GM12878 (cell line): ENCODE data around the gene ZNF334. TPM values are rescaled to one million over a fixed set of nuclear protein-coding genes. Genes with fewer than 3 reads are reported as not detected.

Experiments
- ATAC-seq: fragments of 200-7000 bp; cut with Tn5 transposase; 3 replicates; pipeline ENCODE4 v1.9.1; 2020; ENCODE audit warnings: mild to moderate bottlenecking, moderate library complexity
- BruUV-seq: library from RNA; stranded (reverse); fragments of 400-500 nt; replicated peaks from 2 replicates; lab custom pipeline; 2021; lab: Mats Ljungman, UMichigan
- CTCF ChIA-PET: fragments of 300-600 bp; sonication (Branson Sonifier 250); formaldehyde crosslinking; extraction: SDS; loops from one replicate; lab custom pipeline; 2021; ENCODE audit warnings: inconsistent platforms; lab: Yijun Ruan, JAX
- POLR2A ChIA-PET: fragments of 350-600 bp; formaldehyde crosslinking; extraction: SDS; loops from one replicate; lab custom pipeline; 2021; ENCODE audit warnings: inconsistent platforms; lab: Charles Lee
- RAD21 ChIA-PET: fragments of 300-600 bp; sonication (Branson Sonifier 250); formaldehyde crosslinking; loops from one replicate; lab custom pipeline; 2023; ENCODE audit warnings: antibody characterized with exemption; ENCODE audit not compliant: unreplicated experiment; lab: Charles Lee
- SMC1A ChIA-PET: fragments of 300-600 bp; sonication (Branson Sonifier 250); formaldehyde crosslinking; loops from one replicate; lab custom pipeline; 2023; ENCODE audit not compliant: unreplicated experiment, uncharacterized antibody; lab: Charles Lee
- DNase-seq: peaks from one replicate; pipeline ENCODE4 v3.0.0-alpha.2; 2011; ENCODE audit warnings: low read depth, low spot score
- FAIRE-seq: peaks from 3 replicates; lab custom pipeline; 2011; peaks lifted over from hg19 to GRCh38; lab: Jason Lieb, UNC
- H2AFZ ChIP-seq: 2 replicates; pipeline ENCODE4 v1.6.0; 2011; ENCODE audit warnings: low read depth, low read length, control low read depth; ENCODE audit not compliant: control insufficient read depth
- H3K27ac ChIP-seq: 2 replicates; pipeline ENCODE4 v1.5.1; 2011; ENCODE audit warnings: control low read depth; ENCODE audit not compliant: control insufficient read depth, insufficient read depth
- H3K27me3 ChIP-seq, 2 experiments: replicated peaks in 1 of 2; 2 replicates each; pipeline versions ENCODE4 v1.6.0 to v1.6.1; 2011; ENCODE audit warnings: low read length in 1 of 2; ENCODE audit not compliant: control insufficient read depth in 2 of 2, insufficient read depth in 2 of 2
- H3K36me3 ChIP-seq, 2 experiments: 2 replicates each; pipeline ENCODE4 v1.5.1; 2011; ENCODE audit warnings: low read length in 1 of 2; ENCODE audit not compliant: control insufficient read depth in 2 of 2, insufficient read depth in 2 of 2
- H3K4me1 ChIP-seq: 2 replicates; pipeline ENCODE4 v1.6.1; 2011; ENCODE audit warnings: mild to moderate bottlenecking, low read length, moderate library complexity, mixed read lengths; ENCODE audit not compliant: control insufficient read depth, insufficient read depth
- H3K4me2 ChIP-seq: 2 replicates; pipeline ENCODE4 v1.6.0; 2011; ENCODE audit warnings: control low read depth; ENCODE audit not compliant: control insufficient read depth, insufficient read depth
- H3K4me3 ChIP-seq: fragments of 200-600 bp; sonication (generic); 2 replicates; pipeline ENCODE4 v1.5.1; 2016
- H3K79me2 ChIP-seq: 2 replicates; pipeline ENCODE4 v1.6.0; 2011; ENCODE audit warnings: low read length; ENCODE audit not compliant: control insufficient read depth, insufficient read depth
- H3K9ac ChIP-seq: 2 replicates; pipeline ENCODE4 v1.8.0; 2011; ENCODE audit warnings: low read length, control low read depth, mixed read lengths; ENCODE audit not compliant: control insufficient read depth, insufficient read depth
- H3K9me3 ChIP-seq: replicated peaks from 3 replicates; pipeline ENCODE4 v1.5.1; 2011; ENCODE audit warnings: mild to moderate bottlenecking, low read length; ENCODE audit not compliant: control insufficient read depth, insufficient read depth
- H4K20me1 ChIP-seq: 2 replicates; pipeline ENCODE4 v1.6.0; 2011; ENCODE audit not compliant: control insufficient read depth, insufficient read depth
- CBX3 ChIP-seq: fragments of 200-600 bp; sonication (generic); IDR thresholded peaks from 2 replicates; pipeline ENCODE4 v1.6.1; 2016; ENCODE audit warnings: low read depth, borderline replicate concordance
- IKZF1 ChIP-seq: fragments of 450-650 bp; conservative IDR thresholded peaks from 2 replicates; pipeline ENCODE4 v1.6.1; 2017; ENCODE audit warnings: antibody characterized with exemption, mild to moderate bottlenecking
- LARP7 ChIP-seq: fragments of 450-650 bp; IDR thresholded peaks from 2 replicates; pipeline ENCODE4 v1.6.1; 2017; ENCODE audit warnings: mild to moderate bottlenecking
- TAF1 ChIP-seq: IDR thresholded peaks from 2 replicates; pipeline ENCODE4 v1.6.1; 2011; ENCODE audit warnings: mild to moderate bottlenecking, low read depth, low read length, borderline replicate concordance
- YY1 ChIP-seq: IDR thresholded peaks from 2 replicates; pipeline ENCODE4 v1.6.1; 2011; ENCODE audit warnings: low read depth, mild to moderate bottlenecking, low read length
- ZZZ3 ChIP-seq: IDR thresholded peaks from 2 replicates; pipeline ENCODE4 v1.6.1; 2011; ENCODE audit warnings: low read depth; ENCODE audit not compliant: control insufficient read depth, insufficient read length
- WGBS: methylation state at CpG from one replicate; pipeline ENCODE4 v1.1.6; 2016; ENCODE audit warnings: low lambda C conversion rate; ENCODE audit not compliant: insufficient replicate concordance, insufficient coverage; ENCODE audit errors: missing lambda C conversion rate; 5-methylcytosine and 5-hydroxymethylcytosine counted together
- in situ Hi-C: fragments of 300-500 bp; cut with MboI; formaldehyde crosslinking; loops from 9 replicates; pipeline ENCODE4 v1.14.3; 2018; ENCODE audit warnings: mixed read lengths
- intact Hi-C: fragments of 100-400 bp; cut with micrococcal nuclease; formaldehyde crosslinking; loops from one replicate; pipeline ENCODE4 v1.14.2; 2022; ENCODE audit not compliant: unreplicated experiment
- polyA plus RNA-seq, 11 experiments: library from polyadenylated mRNA; depleted of rRNA in 4 of 11; unstranded in 6 of 11; stranded (reverse) in 5 of 11; fragments of >200 nt; fragmentation: Nextera tagmentation in 4 of 11; fragmentation: Illumina TruSeq in 1 of 11; extraction: Ambion mirVana in 4 of 11; extraction: Trizol in 1 of 11; gene quantifications; 1 replicate in 1 of 11; 2 replicates in 10 of 11; pipeline versions ENCODE4 v1.2.1 to v1.2.3, GENCODE V29; 2011 to 2016; ENCODE audit warnings: inconsistent platforms in 2 of 11, missing spikeins in 2 of 11, low read depth in 1 of 11
- total RNA-seq, 4 experiments: library from RNA; depleted of rRNA in 3 of 4; stranded (reverse); fragments of >200 nt in 3 of 4; fragmentation: Illumina TruSeq in 1 of 4; extraction: Trizol in 1 of 4; gene quantifications; 2 replicates each; pipeline versions ENCODE4 v1.2.1 to v1.2.3, GENCODE V29; 2013 to 2021
- TF ChIP-seq, protein P1 (sequence below): fragments of 150-350 bp; IDR thresholded peaks from 2 replicates; pipeline ENCODE4 v1.6.1; 2016; ENCODE audit warnings: low read depth, low read length
- TF ChIP-seq, protein P2 (sequence below): fragments of 450-650 bp; IDR thresholded peaks from 2 replicates; pipeline ENCODE4 v1.6.1; 2016; ENCODE audit warnings: mild to moderate bottlenecking
- TF ChIP-seq, protein P3 (sequence below): fragments of 450-650 bp; formaldehyde crosslinking; IDR thresholded peaks from 2 replicates; pipeline ENCODE4 v1.4.0; 2020; ENCODE audit warnings: mild to moderate bottlenecking, moderate library complexity

ZNF334 gene
- total and polyA plus RNA-seq, 10 of the 15 experiments (the other 5 are each of a cell fraction or from before 2014, with no cell fraction given), result 0.08 to 2.0 (median 1.2) TPM

DNA sequence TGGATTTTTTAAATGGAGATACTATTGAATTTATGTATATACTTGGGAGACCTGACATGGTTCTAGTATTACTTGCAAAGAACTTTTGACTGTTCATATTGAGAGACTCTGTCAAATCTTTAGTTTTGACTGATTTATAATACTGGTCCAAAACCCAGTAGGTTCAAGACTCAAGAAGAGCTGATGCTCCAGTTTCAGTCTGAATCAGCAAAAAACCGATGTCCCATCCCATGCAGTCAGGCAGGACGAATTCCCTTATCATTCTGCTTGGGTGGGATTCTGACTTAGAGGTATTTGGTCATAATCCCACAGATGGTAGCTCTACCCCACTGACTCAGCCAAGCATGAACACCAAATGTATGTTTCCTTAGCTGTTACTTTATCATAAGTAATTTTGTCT is 29.5 kb downstream of the ZNF334 start:
- Histone ChIP-seq H3K4me2 (no peak overlapping the region), H2AFZ (no peak overlapping the region), H3K27me3 (no peaks in the 10 kb centered on the region; a peak in 1 of 4 replicates), H3K4me3 (no peak overlapping the region), H3K9me3 (no peaks in the 10 kb centered on the region), H3K36me3 (no peaks in the 10 kb centered on the region)
- 0% methylated on average over 2 of the region's 2 CpGs for WGBS
- FAIRE-seq (no peak), ATAC-seq (no peak)
- RAD21 ChIA-PET, result no interaction called here
- no peak for TF ChIP-seq YY1
- TF ChIP-seq, all 136 proteins: peak for 0
- intact Hi-C loops (no loop called here), in situ Hi-C loops (no loop called here)
- no peaks in the 10 kb centered on the region for H4K20me1 ChIP-seq
- DNase-seq, result no peak
- no peak overlapping the region for H3K27ac ChIP-seq
- no peaks in the 10 kb centered on the region for H3K4me1 ChIP-seq
- no TSS peak for BruUV-seq
- H3K79me2 ChIP-seq, result no peaks in the 10 kb centered on the region
- SMC1A ChIA-PET, result interaction anchor here (1.4 kb wide), 1 partner anchor 10 kb away, joined by 3 read pairs; no protein-coding TSS in a partner anchor
- no peak overlapping the region for H3K9ac ChIP-seq
- POLR2A ChIA-PET, result interaction anchor here (0.5 kb wide), 1 partner anchor 195 kb away, joined by 4 read pairs; no protein-coding TSS in a partner anchor
- CTCF ChIA-PET, result no interaction called here

DNA sequence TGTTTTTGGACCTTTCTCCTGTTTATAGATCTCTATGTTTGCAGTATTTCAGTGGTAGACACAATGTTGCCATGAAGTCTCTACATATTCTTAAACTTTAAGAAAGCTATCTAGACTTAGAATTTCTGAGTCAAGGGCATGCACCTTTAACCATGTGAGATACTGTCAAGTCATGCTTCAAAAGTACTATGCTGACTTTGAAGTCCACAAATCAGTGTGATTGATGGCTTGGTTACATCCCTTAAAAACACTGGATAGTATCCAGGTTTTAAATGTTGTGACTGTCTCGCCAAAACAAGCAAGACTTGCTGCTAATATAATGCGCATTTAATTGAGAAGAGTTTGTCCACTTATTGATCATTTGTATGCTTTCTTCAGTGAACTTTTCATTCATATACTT is 30.5 kb downstream of the ZNF334 start:
- FAIRE-seq (no peak), DNase-seq (no peak), ATAC-seq (no peak)
- Histone ChIP-seq H3K4me3 (no peak overlapping the region), H3K27ac (no peak overlapping the region), H3K79me2 (no peaks in the 10 kb centered on the region), H3K4me2 (no peak overlapping the region), H4K20me1 (no peaks in the 10 kb centered on the region), H3K4me1 (no peaks in the 10 kb centered on the region), H3K27me3 (peaks cover 0 to 2% of the 10 kb centered on the region in 2 experiments; a peak in 3 of 4 replicates), H3K36me3 (no peaks in the 10 kb centered on the region), H3K9me3 (no peaks in the 10 kb centered on the region), H3K9ac (no peak overlapping the region), H2AFZ (no peak overlapping the region)
- intact Hi-C loops, result no loop called here
- no TSS peak for BruUV-seq
- SMC1A ChIA-PET, result no interaction called here
- POLR2A ChIA-PET, result no interaction called here
- CTCF ChIA-PET, result no interaction called here
- in situ Hi-C loops, result no loop called here
- 41% methylated on average over 2 of the region's 2 CpGs for WGBS
- RAD21 ChIA-PET, result no interaction called here
- no peak for TF ChIP-seq ZZZ3
- TF ChIP-seq CBX3, result no peak
- no peak for TF ChIP-seq IKZF1
- TF ChIP-seq, protein P1, sequence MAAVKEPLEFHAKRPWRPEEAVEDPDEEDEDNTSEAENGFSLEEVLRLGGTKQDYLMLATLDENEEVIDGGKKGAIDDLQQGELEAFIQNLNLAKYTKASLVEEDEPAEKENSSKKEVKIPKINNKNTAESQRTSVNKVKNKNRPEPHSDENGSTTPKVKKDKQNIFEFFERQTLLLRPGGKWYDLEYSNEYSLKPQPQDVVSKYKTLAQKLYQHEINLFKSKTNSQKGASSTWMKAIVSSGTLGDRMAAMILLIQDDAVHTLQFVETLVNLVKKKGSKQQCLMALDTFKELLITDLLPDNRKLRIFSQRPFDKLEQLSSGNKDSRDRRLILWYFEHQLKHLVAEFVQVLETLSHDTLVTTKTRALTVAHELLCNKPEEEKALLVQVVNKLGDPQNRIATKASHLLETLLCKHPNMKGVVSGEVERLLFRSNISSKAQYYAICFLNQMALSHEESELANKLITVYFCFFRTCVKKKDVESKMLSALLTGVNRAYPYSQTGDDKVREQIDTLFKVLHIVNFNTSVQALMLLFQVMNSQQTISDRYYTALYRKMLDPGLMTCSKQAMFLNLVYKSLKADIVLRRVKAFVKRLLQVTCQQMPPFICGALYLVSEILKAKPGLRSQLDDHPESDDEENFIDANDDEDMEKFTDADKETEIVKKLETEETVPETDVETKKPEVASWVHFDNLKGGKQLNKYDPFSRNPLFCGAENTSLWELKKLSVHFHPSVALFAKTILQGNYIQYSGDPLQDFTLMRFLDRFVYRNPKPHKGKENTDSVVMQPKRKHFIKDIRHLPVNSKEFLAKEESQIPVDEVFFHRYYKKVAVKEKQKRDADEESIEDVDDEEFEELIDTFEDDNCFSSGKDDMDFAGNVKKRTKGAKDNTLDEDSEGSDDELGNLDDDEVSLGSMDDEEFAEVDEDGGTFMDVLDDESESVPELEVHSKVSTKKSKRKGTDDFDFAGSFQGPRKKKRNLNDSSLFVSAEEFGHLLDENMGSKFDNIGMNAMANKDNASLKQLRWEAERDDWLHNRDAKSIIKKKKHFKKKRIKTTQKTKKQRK, result no peak
- no peak for TF ChIP-seq TAF1
- no peak for TF ChIP-seq LARP7
- TF ChIP-seq, protein P2, sequence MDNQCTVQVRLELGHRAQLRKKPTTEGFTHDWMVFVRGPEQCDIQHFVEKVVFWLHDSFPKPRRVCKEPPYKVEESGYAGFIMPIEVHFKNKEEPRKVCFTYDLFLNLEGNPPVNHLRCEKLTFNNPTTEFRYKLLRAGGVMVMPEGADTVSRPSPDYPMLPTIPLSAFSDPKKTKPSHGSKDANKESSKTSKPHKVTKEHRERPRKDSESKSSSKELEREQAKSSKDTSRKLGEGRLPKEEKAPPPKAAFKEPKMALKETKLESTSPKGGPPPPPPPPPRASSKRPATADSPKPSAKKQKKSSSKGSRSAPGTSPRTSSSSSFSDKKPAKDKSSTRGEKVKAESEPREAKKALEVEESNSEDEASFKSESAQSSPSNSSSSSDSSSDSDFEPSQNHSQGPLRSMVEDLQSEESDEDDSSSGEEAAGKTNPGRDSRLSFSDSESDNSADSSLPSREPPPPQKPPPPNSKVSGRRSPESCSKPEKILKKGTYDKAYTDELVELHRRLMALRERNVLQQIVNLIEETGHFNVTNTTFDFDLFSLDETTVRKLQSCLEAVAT, result no peak
- TF ChIP-seq, protein P3, sequence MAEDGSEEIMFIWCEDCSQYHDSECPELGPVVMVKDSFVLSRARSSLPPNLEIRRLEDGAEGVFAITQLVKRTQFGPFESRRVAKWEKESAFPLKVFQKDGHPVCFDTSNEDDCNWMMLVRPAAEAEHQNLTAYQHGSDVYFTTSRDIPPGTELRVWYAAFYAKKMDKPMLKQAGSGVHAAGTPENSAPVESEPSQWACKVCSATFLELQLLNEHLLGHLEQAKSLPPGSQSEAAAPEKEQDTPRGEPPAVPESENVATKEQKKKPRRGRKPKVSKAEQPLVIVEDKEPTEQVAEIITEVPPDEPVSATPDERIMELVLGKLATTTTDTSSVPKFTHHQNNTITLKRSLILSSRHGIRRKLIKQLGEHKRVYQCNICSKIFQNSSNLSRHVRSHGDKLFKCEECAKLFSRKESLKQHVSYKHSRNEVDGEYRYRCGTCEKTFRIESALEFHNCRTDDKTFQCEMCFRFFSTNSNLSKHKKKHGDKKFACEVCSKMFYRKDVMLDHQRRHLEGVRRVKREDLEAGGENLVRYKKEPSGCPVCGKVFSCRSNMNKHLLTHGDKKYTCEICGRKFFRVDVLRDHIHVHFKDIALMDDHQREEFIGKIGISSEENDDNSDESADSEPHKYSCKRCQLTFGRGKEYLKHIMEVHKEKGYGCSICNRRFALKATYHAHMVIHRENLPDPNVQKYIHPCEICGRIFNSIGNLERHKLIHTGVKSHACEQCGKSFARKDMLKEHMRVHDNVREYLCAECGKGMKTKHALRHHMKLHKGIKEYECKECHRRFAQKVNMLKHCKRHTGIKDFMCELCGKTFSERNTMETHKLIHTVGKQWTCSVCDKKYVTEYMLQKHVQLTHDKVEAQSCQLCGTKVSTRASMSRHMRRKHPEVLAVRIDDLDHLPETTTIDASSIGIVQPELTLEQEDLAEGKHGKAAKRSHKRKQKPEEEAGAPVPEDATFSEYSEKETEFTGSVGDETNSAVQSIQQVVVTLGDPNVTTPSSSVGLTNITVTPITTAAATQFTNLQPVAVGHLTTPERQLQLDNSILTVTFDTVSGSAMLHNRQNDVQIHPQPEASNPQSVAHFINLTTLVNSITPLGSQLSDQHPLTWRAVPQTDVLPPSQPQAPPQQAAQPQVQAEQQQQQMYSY (CRISPR knock-in tag), result no peak
